Activated CD8-positive, alpha-beta memory T cell treated with anti-CD3 and anti-CD28 coated beads for 1 hour (primary cell): ENCODE data around the gene RDM1.
"Not testable (repeated sequence)": the region's sequence is repeated elsewhere in the genome, so short reads cannot be mapped to it uniquely, and the experiment has no call there.

Experiments used
- DNase-seq, 2 donors: peaks; one replicate each; pipeline ENCODE4 v3.0.0-alpha.2; 2020; ENCODE audit warnings: low read depth in 1 of 2; ENCODE audit errors: extremely low read depth in 1 of 2

The RDM1 gene

GRCh38 chr17:35900708-35901480, 29.7 kb downstream of the RDM1 start:
- DNase-seq = no peak

- DNase-seq = no peak
Measured at GRCh38 chr17:35900280-35900679, 30.3 kb downstream of the RDM1 start.

DNA sequence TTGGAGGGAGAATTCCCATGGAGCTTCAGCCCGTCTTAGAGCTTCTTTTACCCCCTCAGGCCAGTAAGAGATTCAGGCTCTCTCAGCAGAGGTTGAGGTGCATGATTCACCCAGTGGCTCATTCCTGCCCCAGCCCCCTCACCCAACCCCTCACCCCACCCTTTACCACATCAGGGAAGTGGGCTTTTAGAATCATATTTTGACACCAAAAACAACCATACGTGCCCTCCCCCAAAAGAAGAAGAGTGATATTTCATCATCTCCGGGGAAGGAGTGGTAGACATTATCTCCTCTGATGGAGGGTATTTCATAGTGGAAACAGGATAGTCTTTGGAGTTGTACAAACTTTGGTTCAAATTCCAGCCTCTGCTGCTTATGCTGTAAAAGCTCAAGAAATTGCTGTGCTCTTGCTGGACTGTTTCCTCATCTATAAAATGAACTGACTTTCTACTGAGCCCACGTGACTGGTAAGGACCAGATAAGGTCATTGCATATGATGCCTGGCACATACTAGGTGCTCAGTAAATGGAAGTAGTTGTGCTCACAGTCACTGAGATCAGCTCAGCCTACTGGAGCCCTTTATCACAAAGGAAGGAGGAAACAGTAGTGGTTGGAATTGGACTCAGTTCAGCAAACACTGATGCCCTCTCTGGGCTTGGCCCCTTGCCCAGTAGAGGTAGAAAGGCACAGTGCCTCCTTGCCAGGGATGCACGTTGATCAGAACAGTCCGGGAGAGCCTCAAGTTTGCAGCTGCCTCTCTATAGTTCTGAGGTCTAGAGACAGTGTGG, 32.1 kb downstream of the RDM1 start:
- no peak for DNase-seq

- DNase-seq = not testable (repeated sequence)
Measured at GRCh38 chr17:35897772-35898171, 32.8 kb downstream of the RDM1 start.

- DNase-seq = no peak
Measured at GRCh38 chr17:35895636-35896587, 34.7 kb downstream of the RDM1 start.

DNA sequence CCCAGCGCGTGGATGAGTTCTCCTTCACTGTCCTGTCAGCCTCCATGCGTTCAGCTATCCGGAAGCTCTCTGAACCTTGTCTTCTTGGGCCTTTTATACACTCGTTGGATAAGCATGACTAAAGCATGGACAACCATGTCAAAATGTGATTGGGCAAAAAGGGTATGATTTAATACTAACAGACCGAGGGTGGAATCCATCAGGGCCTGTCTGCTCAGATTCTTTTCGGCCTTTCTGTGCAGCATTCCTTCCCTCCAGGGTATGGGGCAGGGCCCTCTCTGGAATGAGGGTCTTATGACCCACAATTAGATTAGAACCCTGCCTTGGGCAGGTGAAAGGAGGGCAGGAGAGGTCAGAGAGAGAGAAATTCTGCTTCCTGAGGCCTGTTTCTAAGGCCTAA, 36.4 kb downstream of the RDM1 start:
- DNase-seq = no peak

- no peak for DNase-seq
Measured at GRCh38 chr17:35893751-35894150, 36.8 kb downstream of the RDM1 start.

- no peak for DNase-seq
Measured at GRCh38 chr17:35892091-35893035, 38.2 kb downstream of the RDM1 start.

DNA sequence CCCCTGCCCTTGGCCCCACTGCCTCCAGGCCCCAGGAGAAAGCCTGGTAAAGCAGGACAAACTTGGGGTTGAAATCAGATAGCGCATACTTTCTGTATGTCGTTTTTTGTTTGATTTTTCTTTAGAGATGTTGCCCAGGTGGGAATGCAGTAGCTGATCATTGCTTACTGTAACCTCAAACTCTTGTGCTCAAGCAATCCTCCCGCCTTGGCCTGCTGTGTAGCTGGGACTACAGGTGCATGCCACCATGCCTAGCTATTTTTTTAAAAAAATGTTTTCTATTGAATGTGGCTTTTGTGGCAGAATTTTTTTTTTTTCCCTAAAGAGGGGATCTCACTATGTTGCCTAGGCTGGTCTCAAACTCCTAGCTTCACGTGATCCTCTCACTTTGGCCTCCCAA, 39.3 kb downstream of the RDM1 start:
- DNase-seq = no peak

GRCh38 chr17:35890774-35891155, 39.8 kb downstream of the RDM1 start:
- no peak for DNase-seq

- no peak for DNase-seq
Measured at GRCh38 chr17:35889818-35890773, 40.5 kb downstream of the RDM1 start.

DNA sequence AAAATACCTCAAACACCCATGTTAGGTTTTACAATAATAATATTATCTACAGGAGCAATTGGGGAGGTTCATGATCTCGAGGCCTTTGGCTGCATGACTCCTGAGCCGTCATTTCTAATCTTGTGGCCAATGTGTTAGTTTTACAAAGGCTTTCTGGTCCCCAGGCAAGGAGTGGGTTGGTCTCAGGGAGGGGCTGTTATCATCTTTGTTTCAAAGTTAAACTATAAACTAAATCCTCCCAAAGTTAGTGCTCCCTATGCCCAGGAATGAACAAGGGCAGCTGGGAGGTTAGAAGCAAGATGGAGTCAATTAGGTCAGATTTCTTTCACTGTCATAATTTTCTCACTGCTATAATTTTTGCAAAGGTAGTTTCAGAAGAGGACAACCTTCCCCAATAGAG, 41.3 kb downstream of the RDM1 start:
- DNase-seq = no peak

DNA sequence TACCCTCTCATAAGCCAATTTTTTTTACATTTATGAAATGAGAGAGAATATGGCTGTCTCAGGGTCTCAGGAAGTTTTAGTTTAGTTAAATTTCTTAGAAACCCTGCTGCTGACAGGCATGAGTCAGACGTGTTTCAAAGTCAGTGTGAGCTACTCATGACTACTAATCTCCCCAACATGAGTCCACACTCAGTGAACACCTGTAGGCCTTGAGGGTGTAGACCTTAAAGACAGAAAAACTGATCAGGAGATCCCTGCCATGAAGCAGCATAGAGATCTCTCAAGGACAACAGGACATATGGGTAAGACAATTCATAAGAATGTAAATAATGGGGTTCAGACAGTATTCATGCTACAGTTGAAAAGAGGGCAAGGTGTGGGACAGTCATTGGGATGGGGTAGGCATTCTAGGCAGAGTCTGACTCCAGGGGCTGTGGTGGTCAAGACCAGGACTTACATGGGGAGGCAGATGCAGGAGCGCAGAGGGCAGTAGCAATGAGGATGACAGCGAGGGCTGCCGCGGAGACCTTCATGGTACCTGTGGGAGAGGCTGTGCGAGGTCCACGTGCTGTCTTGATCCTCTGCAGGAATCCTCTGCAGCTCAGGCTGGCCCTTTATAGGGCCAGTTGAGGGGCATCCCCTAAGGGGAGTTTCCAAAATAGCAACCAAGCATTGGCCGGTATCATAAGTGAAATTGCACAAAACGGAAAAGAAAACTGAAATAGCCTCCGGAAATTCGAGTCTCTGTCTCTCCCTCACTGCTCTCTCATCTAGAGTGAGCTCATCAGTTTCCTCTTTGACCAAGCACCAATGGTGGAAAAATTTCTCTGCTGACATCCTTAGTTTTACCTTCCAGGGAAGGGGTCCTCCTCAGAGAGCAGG, 50.6 kb downstream of the RDM1 start, which contains the start of gene CCL5:
Gene CCL5 (minus strand): TSS at position 588 of the 882 bp plus-strand sequence.
- DNase-seq = peak in 1 of 2 donors; percentile 30

- no peak for DNase-seq
Measured at GRCh38 chr17:35878361-35878760, 52.2 kb downstream of the RDM1 start.

- DNase-seq = no peak
Measured at GRCh38 chr17:35877345-35878029, 53.1 kb downstream of the RDM1 start.

DNA sequence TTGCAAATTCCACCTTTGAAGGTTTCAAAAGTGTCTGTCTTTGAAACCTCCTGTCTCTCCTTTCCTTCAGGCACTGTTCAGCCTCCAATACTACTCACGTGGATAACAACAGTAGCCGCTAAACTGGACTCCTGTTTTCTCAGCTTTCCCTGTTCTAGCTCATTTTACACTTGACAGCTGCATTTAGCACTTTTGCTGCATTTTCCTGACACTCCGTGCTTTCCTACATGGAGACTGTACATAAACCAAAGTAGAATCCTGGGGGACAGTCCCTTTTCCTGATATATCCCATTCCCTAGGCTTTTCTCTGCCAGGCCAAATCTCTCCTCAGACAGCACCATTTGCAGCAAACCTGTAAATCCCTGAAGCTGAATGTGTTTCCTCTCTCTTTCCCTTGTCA, 54.0 kb downstream of the RDM1 start:
- DNase-seq = no peak

DNA sequence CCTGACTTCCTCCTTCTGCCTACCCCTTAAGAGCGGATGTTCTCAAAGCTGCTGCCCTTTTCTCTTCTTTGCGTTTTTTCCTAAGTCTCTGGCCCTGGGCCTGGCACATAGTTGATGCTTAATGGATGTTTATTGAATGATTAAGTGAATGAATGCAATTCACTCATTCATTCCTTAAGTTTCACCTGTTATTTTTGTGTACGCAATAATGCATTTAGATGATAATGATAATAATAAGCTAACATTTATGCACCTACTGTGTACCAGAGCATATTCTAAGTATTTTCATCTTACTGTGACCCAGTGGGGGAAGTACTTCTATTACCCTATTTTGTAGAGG, 54.8 kb downstream of the RDM1 start:
- no peak for DNase-seq
